ENCODE data around the gene ATP13A4.

The ATP13A4 gene

DNA sequence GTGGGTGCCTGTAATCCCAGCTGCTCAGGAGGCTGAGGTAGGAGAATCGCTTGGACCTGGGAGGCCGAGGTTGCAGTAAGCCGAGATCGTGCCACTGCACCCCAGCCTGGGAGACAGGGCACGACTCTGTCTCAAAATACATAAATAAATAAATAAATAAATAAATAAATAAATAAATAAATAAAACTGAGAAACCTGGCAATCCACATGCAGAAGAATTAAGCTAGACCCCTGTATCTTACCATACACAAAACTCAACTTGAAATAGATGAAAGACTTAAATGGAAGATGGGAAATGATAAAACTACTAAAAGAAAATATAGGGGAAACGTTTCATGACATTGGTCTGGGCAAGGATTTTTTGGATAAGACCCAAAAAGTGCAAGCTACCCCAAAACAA lies 58.0 kb downstream of the ATP13A4 start:
- DNase-seq (ENCODE audit: low read depth in 2 of 2): no peak

DNA sequence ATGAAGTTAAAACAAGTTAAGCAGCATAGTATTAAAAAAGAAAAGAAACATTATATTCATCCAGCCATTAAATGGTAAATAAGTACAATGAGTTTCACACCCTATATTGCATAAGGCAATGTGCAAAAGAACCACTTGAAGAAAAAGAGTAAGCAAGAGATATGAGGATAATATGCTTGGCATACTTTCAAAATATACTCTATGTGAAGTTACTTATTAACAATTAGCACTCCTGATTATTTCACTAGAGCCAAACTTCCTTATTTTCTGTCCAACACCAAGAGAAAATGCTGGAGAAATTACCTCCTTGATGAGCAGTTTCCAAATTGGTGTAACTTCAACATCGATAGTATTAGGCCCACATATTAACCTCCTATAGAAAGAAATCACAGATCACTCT lies 63.7 kb downstream of the ATP13A4 start:
- no peak for DNase-seq (ENCODE audit: low read depth in 2 of 2)

DNA sequence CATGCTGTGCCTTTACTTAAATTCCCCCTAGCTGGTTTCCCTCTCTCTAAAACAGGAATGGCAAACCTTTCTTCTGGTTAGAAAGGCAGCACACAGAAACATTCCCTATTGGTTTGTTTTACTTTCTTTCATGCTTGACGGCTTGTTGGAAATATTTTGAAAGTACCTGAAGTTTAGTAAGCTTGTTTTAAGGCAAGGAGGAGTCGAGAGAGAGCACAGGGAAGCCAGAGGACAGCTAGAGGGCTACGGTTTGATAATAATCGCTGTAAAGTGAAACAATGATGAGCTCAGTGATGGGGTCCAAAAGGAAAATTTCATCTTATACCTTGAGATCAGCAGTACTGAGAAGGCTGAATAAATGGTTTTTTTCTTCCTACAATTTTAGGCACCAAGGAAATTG lies 64.1 kb downstream of the ATP13A4 start:
- no peak for DNase-seq (ENCODE audit: low read depth in 2 of 2)

DNA sequence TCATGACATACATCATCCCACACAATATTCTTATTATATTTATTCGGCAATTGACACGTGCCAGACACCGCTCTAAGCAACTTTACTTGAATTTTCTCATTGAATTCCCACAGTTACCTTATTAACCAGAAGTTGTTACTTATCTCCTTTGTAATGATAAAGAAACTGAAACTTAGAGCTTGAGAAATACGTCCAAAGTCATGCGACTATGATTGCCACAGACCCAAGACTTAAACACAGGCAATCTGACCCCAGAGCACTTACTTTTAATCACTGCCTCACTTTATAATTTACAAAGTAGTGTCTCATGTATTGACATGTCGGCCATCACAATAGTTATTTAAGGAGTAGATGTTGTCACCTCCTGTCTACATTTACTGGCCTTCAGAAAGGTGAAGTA lies 64.7 kb downstream of the ATP13A4 start:
- DNase-seq (ENCODE audit: low read depth in 2 of 2): no peak

DNA sequence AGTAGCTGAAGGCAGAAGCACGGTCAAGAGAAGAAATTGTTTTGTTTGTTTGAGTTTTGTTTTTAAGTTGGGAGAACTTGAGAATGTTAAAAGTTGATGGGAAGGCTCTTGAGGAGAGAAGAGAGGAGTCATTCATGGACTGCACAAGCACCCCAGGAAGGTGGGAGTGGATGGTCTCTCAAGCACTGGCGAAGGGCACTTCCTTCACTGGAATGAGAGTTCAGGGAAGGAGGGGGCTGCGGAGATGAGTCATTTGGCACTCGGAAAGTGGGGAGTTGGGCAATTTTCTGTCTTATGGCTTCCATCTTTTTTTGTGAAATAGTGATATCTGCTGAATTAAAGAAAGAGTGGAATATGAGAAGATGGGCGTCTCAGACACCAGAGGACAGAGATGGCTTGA lies 66.0 kb downstream of the ATP13A4 start:
- no peak for DNase-seq (ENCODE audit: low read depth in 2 of 2)

DNA sequence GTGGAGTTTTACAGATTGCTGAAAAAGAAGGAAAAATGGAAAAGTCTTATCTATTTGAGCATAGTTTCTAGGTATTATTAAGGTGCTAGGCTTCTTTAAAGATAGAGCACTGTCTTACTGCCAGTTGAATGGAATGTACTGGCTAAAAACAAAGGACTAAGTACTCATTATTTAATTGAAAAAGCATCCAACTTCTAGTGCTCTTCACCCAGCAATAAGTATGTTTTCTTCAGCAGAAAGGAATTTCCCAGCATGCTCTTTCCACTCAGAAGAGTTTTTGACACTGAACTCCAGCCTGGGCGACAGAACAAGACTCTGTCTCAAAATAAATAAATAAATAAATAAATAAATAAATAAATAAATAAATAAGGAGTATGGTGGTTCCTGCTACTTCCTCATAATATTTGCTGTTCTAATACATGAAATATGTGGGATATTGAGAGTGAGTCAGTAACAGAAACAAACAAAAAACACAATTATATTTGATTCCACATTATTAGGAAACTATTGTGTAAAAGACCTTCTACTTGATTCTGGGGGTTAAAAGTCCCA lies 70.6 kb downstream of the ATP13A4 start:
- DNase-seq (ENCODE audit: low read depth in 2 of 2): no peak

DNA sequence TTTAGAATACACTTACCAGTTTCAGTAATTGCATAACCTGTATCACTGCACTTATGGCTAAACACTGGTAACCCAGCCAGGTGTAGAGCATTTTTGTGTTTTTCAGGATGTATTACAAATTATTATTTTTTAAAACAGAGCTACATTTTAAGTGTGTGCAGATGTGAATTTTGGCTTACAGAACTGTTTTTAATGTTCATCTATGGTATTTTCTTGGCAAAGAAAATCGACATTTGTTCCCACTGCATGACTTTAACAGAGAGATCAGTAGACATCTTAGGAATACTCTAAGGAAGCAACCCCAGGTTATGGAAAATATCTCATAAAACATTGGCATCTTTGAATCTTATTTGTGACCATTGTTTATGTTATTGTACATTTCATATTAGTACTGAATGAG lies 73.3 kb downstream of the ATP13A4 start:
- DNase-seq (ENCODE audit: low read depth in 2 of 2): no peak

DNA sequence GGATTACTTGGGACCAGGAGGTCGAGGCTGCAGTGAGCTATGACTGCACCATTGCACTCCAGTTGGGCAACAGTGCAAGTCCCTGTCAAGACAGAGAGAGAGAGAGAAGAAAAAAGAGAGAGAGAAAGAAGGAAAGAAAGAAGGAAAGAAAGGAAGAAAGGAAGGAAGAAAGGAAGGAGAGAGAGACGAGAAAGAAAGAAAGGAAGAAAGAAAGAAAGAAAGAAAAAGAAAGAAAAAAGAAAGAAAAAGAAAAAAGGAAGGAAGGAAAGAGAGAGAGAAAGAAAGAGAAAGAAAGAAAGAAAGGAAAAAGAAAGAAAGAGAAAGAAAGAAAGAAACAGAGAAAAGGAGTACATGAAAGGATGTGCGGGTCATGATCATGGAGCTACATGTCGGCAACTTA lies 80.2 kb downstream of the ATP13A4 start:
- no peak for DNase-seq (ENCODE audit: low read depth in 2 of 2)

DNA sequence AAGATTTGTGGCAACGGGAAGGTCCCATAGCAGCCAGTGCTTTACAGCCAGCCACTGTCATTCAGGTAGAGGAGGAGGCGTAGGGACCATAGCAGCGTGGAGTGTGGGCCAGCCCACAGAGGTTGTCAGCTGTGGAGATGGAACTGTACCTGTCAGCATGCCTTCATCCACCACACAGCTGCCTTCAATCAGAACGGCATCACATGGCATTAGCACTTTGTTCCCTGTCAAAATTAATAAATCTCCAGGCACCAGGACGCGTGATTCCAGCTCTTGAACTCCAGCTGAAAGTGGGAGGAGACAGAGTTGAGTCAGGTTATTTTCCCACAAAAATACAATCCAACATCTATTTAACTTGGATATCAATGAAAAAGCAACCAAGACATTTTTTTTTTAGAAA lies 84.0 kb downstream of the ATP13A4 start:
- no peak for DNase-seq (ENCODE audit: low read depth in 2 of 2)

DNA sequence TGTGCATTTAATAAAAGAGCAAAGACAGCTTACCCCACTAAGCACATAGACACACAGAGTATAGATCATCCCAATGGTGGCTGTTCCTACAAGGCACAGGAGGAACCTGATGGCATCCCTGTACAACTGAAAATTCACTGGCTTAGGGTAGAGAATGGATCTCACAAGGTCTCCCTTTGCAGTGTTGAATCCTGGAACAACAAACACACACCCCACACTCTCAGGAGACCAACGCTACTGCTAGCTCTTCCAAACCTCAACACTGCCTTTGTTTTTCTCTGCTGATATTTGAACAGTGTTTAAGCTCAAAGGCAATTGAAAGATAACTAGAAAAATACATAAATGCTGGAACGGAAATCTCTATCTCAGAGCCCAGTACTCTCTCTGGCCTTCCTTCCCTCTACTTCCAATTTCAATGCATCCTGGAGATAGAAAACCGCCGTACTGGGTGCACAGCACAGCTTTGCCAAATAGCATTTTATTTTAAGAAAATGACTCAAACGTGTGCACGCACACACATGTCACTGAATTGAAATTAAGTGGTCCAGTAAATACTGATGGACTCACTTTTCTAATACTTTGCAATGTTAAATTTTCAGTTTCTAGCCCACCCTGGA lies 88.6 kb downstream of the ATP13A4 start:
- no peak for DNase-seq (ENCODE audit: low read depth in 2 of 2)

DNA sequence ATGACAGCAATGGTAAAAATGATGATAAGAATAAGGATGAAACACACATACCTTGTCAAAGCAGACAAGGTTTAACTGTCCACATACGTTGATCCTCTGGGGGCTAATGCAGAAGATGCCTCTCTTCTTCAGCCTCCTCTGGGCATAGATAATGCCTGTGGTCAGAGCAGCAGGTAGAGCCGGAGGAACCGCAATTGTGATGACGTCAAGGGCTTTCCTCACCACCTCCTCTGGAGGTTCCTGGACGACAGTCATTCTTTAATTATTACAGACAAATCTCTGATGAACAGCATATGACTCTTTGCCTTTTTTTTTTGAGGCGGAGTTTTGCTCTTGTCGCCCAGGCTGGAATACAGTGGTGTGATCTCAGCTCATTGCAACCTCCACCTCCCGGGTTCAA lies 89.8 kb downstream of the ATP13A4 start:
- no peak for DNase-seq (ENCODE audit: low read depth in 2 of 2)

DNA sequence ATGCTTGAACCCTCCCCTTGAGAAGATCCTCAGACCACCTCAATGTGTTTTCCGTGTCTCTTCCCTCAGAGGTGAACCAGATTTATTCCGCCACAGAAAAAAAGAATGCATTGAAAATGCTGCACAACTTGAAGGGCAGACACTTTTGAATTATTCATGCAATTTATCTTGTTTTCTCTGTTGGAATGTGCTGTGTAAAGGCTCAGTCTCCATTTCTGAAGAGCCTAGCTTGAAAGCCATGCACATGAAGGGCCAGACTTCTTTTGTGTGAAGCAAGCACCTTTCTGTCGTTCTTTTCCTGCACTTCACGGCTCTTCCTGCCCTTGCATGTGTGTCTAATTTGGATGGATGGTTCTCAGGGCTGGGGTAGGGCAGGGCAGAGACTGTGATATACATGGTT lies 97.2 kb downstream of the ATP13A4 start:
- no peak for DNase-seq (ENCODE audit: low read depth in 2 of 2)

DNA sequence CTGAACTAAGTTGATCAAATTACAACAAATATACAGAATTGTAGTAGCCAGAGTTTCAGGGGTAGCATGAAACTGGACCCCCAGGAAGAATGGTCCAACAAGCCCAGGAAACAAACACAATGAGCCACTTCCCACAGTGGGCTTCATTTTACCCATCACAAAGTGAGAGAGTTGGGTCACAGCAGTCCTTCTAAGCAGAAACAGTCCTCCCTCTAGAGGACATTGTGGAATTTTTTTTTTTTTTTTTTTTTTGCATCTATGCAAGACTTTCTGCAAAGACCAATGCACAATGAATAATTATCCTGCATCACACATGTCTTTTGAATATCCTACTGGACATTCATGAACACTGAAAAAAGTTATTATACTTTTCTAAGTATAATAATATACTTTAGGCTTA lies 102.4 kb downstream of the ATP13A4 start:
- DNase-seq (ENCODE audit: low read depth in 2 of 2): no peak

DNA sequence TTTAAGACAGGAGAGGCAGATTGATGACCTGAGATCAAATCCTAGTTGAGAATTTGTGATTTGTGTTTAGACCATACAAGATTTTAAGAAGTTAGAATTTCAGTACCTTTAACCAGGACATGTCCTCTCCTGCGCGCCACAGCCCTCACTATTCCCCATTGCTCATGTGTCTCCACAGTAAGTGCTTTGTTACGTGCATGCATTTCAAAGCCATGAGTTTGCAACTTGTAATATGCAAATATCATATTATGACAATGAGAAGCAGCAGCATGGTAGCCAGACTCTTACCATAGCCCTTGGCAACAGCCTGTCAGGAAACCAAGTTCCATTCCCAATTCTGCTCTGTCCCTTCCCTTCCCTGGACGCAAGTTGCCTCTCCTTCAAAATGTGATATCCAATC lies 102.8 kb downstream of the ATP13A4 start:
- no peak for DNase-seq (ENCODE audit: low read depth in 2 of 2)

DNA sequence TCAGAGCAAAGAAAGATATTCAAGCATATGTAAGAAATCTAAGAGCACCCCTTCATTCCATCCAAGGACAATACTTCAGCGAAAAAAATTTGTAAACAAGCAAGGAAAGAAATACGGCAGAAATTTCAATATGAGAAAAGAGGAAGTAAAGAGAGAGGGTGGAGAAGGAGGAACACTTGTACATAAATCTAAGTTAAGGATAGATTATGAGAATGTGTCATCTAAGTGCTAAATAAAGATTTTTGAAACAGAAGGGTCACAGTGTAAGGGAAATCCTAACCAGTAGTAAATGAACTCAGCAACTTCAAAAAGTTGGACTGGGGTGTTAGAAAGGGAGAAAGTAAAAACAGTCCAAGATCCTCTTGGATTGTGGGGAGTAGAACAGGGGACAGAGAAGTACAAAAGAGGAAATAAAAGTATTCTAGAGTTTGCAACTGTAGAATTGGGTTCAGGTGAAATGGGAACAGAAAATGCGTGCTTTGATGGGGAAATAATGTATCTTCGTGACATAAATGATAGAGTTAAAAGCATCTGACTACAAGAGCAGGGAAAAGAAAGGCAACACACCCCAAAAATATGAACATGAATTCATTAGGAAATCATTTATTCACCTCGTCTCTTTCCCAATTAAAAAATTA lies 107.6 kb downstream of the ATP13A4 start:
- no peak for DNase-seq (ENCODE audit: low read depth in 2 of 2)

DNA sequence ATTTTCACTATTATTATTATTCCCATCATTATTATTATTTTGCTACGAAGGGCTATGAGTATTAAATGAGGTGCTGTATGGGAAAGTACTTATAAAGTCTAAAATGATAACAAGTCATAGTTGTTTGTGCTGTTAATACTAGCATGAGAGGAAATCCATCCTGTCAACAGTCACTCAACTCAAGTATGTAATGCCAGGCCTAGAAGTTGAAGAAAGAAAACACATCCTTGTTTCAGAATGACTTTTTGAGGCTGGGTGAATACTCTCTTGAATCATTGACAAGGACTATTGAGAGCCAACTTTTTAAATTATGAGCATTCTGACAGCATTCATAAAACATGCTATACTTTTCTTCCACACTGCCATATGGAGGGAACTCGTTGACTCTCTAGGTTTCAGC lies 115.3 kb downstream of the ATP13A4 start:
- DNase-seq (ENCODE audit: low read depth in 2 of 2): no peak

DNA sequence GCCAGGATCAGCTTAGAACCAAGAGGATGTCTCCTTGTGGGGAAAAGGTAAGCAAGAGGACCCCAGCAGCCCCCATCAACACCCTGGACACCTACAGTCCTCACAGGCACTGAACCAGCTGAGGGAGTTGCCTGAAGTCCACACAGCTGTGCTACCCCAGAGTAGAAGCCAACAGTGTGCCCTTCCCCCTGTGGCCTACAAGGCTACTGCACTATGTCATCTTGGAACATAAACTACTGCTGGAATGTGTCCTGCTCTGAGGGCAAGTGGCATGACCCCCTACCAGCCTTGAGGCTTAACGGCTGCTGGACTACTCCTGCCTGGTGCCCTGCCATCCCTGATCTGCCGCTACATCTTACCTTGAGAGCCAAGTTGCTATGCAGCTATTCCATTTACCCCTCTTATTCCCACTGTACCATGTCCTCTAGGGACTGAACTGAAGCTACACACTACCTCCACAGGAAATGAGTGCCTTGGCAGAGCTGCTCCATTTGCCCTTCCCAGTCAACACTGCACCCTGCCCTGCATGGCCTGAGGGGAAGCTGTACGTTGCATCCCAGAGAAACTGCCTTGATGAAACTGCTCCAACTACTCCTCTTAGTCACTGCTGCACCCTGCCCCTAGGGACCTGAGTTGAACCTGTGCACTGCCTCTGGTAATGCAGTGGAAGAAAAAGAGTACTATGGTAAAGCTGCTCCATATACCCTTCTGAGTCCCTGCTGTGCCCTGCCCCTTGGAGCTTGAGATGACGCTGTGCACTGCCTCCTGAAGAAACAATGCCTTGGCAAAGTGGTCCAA lies 135.9 kb downstream of the ATP13A4 start:
- no peak for DNase-seq (ENCODE audit: low read depth in 2 of 2)

DNA sequence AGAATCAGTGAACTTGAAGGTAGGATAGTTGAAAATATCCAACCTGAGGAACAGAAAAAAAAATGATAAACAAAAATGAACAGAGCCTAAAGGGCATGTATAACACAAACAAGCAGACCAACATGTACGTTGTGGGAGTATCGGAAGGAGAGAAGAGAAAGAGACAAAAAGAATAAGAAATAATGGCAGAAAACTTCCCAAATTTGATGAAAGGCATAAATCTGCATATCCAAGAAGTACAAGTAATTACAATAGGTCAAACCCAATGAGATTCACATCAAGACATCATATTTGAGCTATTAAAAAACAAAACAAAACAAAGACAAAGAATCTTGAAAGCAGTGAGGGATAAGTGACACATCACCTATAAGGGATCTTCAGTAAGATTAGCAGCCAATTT lies 138.1 kb downstream of the ATP13A4 start:
- no peak for DNase-seq (ENCODE audit: low read depth in 2 of 2)

DNA sequence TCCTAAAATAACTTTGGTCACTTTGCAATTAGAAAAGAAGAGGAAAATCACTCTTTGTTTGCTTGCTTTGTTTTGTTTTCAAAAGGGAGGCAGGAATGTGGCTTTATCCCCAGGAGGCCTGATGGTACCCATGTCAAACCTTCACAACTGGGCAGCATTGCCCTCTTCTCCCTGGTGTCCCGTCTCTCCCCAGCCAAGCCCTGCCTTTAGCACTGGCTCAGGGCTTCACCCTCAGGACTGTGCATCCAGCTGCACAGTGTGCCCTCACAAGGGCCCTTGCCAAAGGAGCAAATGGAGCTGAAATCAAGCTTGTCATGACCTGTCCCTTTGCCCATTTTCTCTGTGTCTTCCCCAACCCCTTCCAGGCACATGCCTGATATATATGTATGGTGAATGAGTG lies 147.0 kb downstream of the ATP13A4 start:
- DNase-seq (ENCODE audit: low read depth in 2 of 2): no peak

DNA sequence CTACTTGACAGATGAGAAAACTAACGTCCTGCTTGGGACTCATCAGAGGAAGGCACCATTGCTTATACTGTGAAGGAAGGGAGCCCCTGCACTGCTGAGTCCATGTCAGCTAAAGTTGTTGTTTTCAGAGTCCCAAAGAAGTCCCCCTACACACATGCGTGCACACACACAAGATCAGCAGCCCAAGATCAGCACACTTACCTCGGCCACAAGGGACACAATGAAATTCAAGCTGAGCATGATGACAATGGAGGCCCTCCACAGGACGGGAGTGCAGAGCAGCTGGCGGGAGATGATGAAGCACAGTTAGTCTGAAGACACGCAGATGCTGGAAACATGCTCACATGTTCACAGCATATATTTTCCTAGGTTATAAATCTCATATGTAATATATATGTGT lies 147.6 kb downstream of the ATP13A4 start:
- no peak for DNase-seq (ENCODE audit: low read depth in 2 of 2)

DNA sequence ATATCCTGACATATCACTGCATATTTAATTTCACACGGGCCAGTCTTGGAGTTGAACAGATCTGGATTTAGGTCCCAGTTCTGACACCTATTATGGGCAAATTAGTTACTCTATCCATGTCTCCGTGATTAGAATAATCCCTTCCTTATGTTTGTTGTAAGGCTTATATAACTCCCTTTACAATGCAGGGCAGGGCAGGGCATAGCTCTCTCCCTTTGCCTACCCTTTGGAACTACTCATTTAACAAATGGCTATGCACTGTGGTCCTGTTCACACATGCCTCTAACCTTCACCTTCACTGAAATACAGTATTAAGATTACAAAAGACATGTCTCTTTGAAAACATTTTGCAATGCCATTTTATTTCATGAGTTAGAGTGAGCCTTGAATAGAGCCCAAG lies 151.4 kb downstream of the ATP13A4 start:
- no peak for DNase-seq (ENCODE audit: low read depth in 2 of 2)

DNA sequence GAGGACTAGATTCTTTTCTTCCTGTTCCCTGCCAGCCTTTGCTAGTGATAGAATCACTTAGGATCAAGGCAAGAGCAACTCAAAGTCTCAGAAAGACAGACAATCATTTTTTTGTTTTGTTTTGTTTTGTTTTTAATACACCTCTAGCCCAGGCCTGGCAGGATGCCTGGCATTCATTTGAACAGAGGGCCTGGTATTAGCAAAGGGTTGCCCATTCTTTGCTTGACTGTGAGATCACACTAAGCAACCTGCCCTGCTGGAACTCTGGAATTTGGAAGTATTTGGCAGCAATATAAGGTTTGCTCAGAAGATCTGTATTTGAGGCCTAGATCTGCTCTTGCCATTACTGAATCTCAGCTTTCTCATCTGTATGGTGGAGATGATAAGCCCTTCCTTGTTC lies 154.4 kb downstream of the ATP13A4 start:
- DNase-seq (ENCODE audit: low read depth in 2 of 2): no peak

Data from stimulated activated CD8-positive, alpha-beta memory T cell treated with anti-CD3 and anti-CD28 coated beads, Interleukin-7, amount 100 ng/mL, for 1 hour (primary cell).